A549 (cell line): ENCODE results near the gene PDGFA.

ENCODE experiments used
- CEBPB ChIP-seq, 2 experiments: fragments of >200 bp in 1 of 2; sonication (Bioruptor Twin) in 1 of 2; formaldehyde crosslinking in 1 of 2; IDR thresholded peaks; 2 replicates each; pipeline ENCODE4 v1.6.1; 2012 to 2016
- CTCF ChIP-seq: fragments of >200 bp; sonication (Bioruptor Twin); formaldehyde crosslinking; IDR thresholded peaks from 3 replicates; pipeline ENCODE4 v1.5.1; 2016
- POLR2AphosphoS2 ChIP-seq: conservative IDR thresholded peaks from 2 replicates; pipeline ENCODE4 v1.6.1; 2012; ENCODE audit warnings: low read length, improper control_type of control experiment, inconsistent platforms
- RAD21 ChIP-seq, 2 experiments: fragments of >200 bp in 1 of 2; sonication (Bioruptor Twin) in 1 of 2; formaldehyde crosslinking in 1 of 2; IDR thresholded peaks in 1 of 2; conservative IDR thresholded peaks in 1 of 2; 2 replicates in 1 of 2; 3 replicates in 1 of 2; pipeline ENCODE4 v1.6.1; 2012 to 2018; ENCODE audit warnings: inconsistent platforms in 1 of 2
- RNF2 ChIP-seq: fragments of 200-600 bp; sonication (generic); IDR thresholded peaks from 2 replicates; pipeline ENCODE4 v1.6.1; 2016; ENCODE audit warnings: low read depth, mild to moderate bottlenecking, antibody characterized with exemption, moderate library complexity, borderline replicate concordance
- USF2 ChIP-seq: fragments of 450-650 bp; IDR thresholded peaks from 2 replicates; pipeline ENCODE4 v1.6.1; 2014; ENCODE audit warnings: antibody characterized with exemption
- TF ChIP-seq, protein P1 (sequence below): fragments of 150-350 bp; IDR thresholded peaks from 2 replicates; pipeline ENCODE4 v1.6.1; 2014; ENCODE audit warnings: low read depth, mild to moderate bottlenecking, low read length

GRCh38 chr7:519484-520390 lies at the start of gene PDGFA:
- TF ChIP-seq POLR2AphosphoS2: no peak
- no peak for TF ChIP-seq RNF2
- no peak for TF ChIP-seq RAD21 (conservative IDR thresholded peaks at IDR 0.05 in 1 of 2, IDR thresholded peaks at IDR 0.05 in 1 of 2)
- no peak for TF ChIP-seq CTCF
- TF ChIP-seq, protein P1, sequence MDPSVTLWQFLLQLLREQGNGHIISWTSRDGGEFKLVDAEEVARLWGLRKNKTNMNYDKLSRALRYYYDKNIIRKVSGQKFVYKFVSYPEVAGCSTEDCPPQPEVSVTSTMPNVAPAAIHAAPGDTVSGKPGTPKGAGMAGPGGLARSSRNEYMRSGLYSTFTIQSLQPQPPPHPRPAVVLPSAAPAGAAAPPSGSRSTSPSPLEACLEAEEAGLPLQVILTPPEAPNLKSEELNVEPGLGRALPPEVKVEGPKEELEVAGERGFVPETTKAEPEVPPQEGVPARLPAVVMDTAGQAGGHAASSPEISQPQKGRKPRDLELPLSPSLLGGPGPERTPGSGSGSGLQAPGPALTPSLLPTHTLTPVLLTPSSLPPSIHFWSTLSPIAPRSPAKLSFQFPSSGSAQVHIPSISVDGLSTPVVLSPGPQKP: no peak
- TF ChIP-seq CEBPB (IDR thresholded peaks at IDR 0.05): no peak
- TF ChIP-seq USF2: no peak
